GM21786 (cell line): ENCODE measurements around the gene KY.

Experiments
- ATAC-seq: cut with Tn5 transposase; IDR thresholded peaks from one replicate; pipeline ENCODE4 v1.9.1; 2021; ENCODE audit not compliant: unreplicated experiment

Gene KY, protein sequence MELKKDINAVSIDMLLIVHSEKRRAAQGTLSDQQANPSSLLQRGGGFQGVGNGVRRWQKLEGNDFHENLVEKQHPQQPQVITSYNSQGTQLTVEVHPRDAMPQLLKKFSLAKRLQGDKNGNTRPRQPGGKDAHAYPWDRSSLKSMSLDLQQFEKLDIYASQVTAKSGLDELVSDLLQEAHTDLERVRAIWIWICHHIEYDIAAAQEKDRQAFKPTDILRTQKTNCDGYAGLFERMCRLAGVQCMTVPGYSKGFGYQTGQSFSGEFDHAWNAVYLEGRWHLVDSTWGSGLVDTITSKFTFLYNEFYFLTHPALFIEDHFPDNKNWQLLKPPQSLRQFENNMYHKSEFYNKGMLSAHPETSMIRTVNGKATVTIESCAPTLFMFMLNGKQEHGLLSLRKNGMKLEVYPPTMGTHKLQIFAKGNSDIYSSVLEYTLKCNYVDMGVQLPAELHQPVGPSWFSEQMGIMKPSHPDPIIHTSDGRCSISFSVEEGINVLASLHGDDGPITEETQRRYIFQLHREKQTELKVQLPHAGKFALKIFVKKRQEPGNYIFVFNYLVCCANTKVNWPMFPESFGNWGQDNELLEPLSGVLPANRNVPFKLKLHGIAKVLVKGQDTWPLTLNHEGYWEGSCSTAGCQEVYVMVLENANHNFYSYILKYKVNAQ

DNA sequence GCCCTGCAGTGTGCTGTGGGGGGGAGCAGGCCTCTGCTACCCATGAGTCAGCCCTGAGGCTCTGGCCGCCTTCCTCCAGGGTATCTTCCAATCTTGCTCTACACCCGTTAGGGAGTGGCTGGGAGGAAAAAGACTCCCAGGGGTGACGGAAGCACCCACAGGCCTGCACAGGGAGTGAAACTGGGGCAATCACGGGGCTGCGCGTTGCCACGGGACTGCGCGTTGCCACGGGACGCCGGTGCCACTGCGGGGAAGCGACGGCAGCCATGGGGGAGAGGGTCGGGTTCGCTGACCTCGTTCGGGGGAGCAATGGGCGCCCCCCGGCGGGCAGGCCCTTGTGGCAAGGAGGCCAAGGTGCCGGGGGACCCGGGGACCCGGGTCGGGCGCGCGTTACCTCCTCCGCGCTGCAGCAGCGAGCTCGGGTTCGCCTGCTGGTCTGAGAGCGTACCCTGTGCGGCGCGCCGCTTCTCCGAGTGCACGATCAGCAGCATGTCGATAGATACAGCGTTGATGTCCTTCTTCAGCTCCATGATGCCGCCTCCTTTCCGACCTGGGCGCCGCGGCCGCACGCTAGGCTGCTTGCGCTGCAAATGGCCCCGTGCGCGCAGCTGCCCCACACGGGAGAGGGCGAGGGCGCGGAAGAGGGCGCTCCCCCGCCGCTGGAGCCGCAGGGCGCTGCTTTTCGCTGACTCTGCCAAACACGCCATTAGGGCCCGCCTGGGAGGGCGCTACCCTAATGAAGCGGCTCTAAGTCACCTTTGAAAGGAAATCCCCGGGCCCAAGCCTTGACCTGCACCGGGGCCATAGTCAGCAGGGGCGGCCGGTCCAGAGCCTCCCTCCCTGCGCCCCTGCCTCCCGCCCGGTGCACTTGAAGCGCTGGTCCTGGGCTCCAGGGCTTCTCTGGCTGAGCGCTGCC, at the start of gene KY:
Gene KY (minus strand): TSS at position 592 of the 916 bp plus-strand sequence. CDS start 62 bp downstream, at position 530.
- ATAC-seq = no peak

DNA sequence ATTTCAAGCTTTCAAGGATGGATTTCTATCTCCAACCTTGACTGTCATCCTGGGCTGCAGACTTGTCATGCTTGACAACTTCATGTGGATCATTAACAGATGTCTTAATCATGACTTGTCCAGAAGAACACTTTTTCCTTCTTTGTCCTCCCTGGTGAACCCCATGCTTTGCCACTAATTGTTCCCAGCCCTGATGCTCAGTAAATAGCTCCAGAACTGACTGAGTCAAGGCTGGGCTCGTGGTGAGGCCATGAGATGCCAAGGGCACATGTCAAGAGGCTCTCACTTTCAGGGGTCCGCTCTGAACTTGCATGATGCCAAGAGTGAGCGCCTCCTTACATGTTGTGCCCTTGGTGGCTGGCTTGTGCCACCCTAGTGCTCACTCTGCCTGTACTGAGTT, 48.9 kb upstream of the KY start:
- no peak for ATAC-seq

DNA sequence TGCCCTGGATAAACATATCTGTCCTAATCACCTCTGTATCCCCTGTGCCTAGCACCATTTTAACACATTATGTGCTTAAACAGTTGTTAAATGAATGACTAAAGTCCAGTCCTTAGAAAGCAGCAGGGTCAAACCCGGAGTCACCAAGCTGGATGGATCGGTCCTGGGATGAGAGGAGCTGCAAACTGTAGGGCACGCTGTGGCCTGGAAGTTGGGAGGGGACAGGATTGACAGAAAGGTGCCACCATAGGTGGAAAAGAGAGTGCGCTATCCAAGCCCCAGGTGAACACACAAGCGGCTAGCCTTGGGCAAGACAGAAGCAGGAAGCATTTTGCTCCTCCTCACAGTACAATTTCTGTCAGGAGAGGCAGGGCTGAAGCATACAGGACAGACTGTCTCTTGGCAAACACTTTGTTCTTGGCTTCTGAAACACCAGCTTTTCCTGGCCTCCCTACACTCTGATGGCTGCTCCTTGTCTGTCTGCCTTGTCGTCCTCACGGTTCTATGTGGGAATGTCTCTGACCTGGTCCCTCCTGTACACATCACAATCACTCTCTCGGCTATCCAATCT, 48.4 kb upstream of the KY start:
- ATAC-seq = no peak

DNA sequence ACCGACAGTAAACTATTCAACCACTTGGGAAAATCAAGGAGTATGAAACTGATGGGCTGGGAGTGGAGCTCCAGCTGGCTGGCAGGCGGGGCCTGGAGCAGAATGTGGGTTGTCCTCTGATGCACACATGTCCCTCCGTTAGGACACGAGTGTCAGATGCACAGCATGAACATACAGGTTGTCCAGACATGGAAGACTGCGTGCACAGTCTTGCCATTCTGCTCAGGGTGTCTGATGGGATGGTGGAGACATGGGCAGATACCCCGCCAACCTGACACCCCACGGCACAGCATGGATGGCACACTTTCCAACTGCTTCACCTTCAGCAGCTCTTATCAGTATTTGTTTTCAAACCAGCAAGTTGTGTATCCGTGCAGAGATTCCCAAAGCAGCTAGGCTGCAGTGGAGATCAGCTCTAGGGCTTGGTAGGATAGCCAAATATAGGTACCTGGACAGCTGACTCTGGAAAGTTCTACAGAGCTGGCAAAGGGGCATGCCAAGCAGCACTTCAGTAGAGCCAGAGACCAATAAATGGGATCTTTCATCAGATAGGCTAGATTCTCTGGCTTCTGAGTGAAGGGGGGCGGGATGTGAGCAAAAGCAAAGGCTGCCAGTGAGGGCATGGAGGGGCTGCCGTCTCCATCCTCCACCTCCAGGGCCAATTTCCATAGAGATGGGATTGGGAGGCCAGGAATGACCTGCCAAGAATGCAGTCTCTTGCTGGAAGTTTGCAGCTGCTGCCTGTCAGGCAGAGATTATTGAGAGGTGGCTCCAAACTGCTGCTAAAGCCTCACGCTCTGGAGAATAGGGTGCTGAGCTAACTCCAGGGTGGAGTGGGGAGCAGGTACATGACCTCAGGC, 47.2 kb upstream of the KY start:
- no peak for ATAC-seq

DNA sequence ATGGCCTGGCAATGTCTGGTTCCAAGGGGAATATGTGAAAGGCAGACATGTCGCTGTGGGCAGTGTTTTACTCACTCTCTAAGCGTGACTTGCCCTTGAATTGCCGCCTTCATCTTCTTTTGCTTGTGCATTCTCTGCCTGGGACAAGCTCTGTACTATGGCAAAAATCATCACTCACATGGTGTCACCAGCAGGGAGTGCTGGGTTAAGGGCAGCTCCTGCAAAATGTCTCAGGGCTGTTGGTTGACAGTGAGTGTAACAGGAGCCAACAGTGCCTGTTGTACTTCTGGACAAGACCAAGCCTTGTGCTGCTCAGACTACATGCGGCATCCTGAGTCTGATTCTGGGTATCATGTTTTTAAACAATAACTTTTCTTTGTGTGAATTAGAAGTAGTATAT, 45.3 kb upstream of the KY start:
- ATAC-seq = no peak

DNA sequence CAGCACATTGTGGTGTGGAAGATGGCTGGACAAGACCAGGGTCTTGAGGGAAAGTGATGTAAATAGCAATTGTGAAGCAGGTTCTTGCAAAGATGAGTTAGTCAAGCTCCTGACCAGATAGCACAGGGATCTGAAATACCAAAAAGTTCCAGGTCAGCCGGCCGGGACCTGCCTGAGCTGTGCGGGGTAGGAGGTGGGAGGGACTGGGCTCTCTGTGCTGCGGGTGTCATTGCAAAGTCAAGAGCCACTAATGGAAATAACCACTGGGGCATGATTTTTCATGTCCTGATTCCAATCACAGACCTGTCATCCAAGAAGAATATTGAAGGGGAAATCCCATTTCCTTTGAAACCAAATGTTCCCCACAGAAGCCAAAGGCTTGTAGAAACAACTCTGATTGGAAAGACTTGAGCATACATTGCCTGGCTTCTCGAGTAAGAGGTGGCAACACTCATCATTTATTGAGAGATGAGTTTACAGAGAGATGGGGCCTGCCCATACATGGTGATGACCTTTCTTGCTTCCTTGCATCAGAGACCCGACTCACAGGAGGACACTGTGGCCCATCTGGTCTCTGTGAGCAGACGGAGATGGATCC, 44.2 kb upstream of the KY start:
- ATAC-seq = no peak

DNA sequence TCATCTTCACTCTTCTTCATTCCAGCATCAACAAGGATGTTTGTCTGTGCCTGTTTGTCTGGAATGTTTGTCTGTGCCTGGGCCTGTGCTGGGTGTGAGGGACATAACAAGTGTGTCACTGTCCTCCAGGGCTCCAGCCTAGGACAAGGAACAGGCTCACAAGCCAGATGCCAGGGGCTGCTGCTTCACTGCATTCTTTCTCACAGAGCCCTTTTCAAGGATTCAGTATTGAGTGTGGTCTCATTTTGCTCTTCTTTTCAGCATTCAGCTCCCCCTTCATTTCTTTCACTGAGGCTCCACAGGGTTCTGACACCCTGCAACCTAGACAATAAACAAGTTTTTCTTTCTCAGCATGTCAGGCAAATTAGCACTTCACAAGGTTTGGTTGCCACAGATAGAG, 43.6 kb upstream of the KY start:
- ATAC-seq = no peak

DNA sequence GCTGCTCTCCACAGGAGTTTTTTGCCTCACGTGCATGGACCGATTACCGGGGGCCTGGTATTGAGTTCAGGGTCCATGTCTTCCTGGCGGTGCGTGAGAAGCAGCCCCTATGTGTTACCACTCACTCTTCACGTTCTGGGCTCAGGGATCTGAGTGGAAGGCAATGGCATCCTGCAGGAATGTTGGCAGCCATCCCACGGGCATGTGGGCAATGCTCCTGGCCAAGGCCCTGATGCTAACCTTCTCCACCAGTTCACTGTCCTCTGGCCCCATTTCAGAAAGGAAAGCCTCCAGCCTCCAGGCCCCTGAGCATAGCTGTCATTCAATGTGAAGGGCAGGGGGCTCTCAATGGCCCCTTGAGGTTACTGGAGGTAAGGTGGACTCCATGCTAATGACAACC, 43.0 kb upstream of the KY start:
- ATAC-seq = no peak

DNA sequence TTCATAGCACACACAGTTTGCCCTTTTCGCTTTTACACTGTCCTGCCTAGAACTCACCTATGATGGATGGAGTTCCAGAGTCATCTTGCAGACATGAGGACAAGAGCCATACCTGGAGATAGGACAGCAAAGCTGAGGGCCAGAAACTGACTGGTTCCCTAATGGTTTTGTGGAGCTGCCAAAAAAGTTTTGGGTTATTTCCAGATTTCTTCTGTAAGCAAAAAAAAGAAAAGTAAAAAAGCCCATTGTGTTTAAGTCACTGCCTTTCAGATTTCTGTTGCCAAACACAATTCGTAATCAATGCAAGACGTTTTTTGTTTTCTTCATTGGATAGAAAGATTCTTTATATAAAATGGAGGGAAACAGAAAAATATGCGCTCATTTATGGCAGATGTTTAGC, 42.4 kb upstream of the KY start:
- no peak for ATAC-seq

DNA sequence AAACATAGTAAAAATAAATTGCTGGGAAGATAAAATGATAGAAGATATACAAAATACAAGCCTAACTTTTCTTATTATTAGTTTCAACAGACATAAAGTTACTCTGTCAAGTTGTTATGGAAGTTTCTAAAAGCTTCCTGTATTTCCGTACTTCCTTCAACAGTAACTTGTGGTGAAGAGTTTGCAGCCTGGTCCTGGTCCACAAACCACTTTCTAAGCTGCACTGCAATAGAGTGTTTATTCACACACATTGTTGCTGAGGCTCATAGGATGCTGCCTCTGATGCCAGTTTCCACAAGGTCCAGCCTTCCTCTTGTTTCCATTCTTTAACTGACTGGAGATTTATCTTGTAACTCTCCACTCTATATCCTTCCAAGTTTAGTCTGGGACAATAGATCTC, 39.4 kb upstream of the KY start:
- no peak for ATAC-seq

DNA sequence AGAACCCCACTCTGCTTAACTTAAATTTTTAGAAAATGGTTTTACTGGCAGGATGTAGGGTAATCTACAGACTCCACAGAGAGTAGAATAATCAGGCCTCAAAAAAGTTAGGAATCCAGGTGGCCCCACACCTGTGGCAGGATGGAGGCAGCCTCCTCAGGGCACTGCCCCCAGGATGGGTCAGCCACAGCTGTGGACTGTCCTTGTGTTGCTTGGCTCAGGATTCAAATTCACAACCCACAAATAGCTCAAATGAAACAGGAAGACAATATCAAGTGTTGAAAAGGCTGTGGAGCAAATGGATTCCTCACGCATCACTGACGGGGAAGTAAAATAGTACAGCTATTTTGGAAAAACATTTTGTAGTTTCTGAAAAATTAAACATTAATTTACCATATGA, 36.8 kb upstream of the KY start:
- no peak for ATAC-seq

DNA sequence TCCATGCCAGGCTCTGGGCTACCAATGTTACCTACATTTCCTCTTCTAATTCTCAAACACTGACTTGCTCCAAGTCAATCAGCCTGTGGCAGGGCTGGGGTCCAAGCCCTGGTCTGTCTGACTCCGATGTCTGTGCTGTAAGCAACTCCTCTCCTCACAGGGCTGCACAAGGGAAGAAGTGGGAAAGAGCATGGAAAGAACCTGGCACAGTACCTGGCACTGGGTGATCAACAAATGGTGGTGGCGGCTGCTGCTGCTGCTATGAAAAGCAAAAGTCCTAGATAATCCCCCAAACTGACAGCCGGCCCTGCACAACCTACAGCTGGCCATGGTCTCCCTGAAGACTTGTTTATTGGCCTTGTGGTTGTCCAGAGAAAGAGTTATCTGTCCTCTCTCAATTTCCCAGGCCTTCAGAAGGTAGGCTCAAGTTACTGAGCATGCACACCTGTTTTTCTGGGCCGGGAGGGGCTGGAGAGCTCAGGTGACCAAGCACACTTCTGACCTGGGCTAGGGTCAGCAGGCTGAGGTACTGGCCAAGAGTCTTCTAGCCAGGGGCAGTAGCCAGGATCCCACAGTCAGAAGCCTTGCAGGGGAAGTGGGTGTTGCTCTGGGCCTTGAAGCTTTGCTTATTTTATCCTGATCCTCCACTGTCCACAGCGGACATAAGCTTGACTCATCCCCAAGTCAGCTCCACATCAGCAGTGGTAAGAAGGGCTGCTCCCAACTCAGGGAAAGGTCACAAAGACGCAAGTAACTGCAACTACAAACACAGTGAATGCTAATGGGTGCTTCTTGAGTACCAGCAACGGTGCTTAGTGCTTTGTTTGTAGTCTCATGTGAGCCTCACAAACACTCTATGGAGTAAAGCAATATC, 35.3 kb upstream of the KY start:
- ATAC-seq = no peak

DNA sequence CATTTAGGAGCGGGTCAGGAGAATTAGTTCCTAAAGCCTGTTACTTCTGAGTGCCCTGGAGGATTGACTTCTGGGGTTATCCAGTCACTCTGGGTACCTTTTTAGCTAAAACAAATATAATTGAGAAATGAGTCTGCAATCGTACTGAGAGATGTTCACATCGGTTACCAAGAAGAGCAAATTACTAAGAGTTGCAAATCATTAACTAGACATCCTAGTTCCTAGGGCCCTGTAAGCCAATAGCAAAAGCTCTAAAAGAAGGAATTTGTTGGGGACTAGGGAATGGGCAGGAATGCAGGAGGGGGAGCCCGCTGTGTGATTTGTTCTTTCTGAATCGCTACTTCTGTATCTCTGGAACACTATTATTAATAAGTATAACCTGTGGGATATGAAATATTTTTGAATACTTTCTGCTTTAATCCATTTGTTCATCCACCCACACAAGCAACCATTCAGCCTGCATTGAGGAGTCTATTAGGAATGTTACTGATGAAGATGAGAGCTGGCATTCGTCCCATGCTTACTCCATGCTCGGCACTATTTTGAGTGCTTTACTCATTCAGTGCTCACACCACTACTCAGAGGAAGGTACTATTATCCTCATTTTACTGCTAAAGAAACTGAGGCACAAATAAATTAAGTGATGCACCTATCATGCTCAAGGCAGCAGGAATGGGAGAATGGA, 31.5 kb upstream of the KY start:
- ATAC-seq = no peak

DNA sequence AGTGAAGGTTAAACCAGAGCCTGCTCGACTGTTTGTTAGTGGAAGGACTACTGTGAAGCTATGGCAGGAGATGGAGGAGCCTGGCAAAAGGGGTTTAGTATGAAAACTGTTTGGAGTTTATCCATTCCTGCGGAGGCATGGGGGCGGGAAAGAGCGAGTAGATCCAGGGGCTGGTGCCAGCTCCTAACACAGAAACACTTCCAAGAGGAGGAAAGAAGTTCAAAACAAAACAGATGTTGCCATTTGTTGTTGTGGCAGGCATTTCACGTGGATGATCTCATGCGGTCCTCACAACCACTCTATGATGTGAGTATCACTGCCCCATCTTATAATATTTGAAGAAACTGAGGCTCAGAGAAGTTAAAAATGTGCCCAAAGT, 30.7 kb upstream of the KY start:
- no peak for ATAC-seq

DNA sequence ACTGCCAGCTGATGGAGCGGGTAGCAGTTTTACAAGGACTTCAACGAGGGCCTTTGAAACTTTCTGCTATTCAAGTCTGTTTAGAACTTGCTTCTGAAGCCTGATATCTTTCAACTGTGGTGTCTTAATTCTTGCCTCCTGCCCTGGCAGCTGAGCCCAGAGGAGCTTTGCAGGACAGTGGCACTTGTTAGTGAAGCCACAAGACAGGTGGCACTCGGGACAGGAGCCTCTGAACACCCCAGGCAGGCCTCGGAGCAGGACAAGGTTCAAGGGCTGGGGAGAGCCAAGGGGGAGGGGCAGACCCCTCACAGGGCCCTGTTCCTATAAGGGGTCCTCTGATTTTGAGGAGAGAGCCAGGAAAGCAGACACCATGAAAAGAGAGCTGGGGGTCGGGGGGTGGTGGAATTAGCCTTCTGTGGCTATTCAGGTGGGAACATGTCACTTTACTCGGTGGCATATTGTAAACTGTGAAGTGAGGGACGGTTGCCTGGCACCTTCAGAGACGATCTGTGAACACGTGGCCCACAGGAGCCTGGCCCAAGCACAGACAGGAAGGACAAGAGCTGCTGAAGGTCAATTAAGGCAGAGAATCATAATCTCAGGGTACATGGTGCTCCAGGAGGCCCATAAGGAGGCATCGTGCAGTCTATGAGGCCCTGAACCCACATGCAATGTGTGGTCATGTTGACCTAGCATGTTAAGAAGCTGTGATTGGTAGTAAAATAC, 30.1 kb upstream of the KY start:
- no peak for ATAC-seq

DNA sequence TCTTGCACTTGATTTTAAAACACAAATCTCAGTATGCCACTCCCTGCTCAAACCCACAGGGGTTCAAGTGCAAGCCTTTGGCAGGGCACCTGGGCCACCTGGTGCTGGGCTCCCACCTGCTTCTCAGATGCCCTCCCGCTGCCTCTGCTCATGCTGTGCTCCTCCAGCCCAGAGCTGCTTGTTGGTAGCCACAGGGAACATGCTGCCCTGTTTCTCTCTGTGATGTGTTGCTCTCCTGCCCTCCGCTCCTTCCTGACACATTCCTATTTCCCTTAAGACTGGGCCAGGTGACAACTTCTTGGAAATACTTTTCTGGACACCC, 27.1 kb upstream of the KY start:
- no peak for ATAC-seq

DNA sequence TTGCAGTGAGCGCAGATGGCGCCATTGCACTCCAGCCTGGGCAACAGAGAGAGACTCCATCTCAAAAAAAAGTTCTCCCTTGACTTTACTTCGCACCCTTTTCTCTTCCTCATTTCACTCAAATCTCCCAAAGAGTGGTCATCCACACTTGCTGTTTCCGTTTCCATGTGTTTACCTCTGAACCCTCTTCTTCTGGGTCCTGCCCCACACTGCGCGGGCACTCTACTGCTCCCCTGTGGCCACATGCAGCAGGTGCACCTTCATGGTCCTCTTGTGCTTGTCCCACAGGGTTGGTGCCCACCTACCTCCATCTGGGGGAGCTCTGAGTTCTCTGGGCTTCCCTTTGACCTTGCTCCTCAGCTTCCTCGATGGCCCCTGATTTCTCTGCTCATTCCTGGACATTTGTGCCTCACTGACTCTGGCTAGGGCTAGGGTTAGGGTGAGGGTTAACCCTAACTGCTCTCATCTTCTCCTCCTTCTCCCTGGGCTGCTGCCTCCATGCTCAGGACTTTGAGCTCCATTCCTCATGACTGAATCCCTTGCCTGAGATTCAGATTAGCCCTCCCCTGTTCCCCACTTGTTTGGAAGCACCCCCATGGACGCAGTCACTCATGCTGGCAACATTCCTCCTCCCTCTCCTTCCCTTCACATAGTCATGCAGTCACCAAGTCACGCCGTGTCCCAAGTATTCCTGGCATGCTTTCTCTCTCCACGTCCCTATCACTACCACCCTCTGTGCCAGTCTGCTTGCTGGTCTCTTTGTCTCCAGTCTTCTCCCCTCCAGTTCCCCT, 26.6 kb upstream of the KY start:
- no peak for ATAC-seq
